DND-41 (cell line): Measurements from ENCODE around the gene LHX4.

Experiments used
- CTCF ChIP-seq: IDR thresholded peaks from 2 replicates; pipeline ENCODE4 v1.5.1; 2012; ENCODE audit warnings: borderline replicate concordance, low read length, moderate library complexity, mild to moderate bottlenecking; ENCODE audit not compliant: poor library complexity, severe bottlenecking; ENCODE audit errors: extremely low read depth
- EZH2 ChIP-seq: IDR thresholded peaks from 3 replicates; pipeline ENCODE4 v1.6.1; 2012; ENCODE audit warnings: borderline replicate concordance, low read depth, mild to moderate bottlenecking, moderate library complexity, low read length, inconsistent platforms; ENCODE audit not compliant: severe bottlenecking

- TF ChIP-seq CTCF (no peak), EZH2 (no peak)
Observed at GRCh38 chr1:180310095-180310494, 80.0 kb downstream of the LHX4 start.
